CD4-positive, alpha-beta T cell treated with Interleukin-12 subunit alpha and Interleukin-12 subunit beta, for 1 hour (primary cell): Measurements from ENCODE around the gene TTLL8.
A peak's percentile ranks its signal among the peaks of the same experiment; 100 is the strongest.

ENCODE experiments used
- DNase-seq: peaks from one replicate; pipeline ENCODE4 v3.0.0-alpha.2; 2020

The TTLL8 gene

DNA sequence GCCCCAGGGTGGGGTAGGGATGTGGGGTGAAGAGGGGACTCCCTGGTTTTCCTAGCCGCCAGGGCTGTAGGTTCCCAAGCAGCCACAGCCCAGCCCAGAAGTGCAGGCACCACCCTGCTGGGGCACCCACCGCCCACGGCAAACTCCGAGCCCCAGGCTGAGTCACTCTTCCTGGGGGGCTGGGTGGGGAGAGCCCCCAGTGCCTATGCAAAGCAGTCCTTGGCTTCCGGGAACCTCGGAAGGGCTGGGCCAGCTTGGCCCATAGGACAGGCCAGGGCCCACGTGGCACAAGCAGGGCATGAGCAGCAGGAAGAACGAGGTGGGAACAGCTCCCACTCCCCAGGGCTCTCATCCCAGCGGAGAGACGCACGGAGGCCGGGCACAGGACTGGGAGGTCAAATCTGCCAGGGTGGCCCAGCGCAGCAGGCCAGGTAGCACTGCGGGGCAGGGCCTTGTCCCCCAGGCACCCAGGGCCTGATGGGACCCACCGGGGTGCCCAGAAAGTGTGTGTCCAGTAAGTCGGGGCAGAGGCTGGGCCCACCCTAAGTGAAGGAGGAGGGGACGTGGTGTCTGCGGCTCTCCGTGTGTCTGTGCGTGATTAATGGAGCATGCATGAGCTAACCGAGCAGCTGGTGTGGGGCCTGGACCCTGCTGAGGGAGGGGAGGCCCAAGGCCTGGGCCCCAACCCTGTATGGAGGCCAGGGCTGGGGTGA is 41.0 kb downstream of the TTLL8 start:
- peak; percentile 53 for DNase-seq

DNA sequence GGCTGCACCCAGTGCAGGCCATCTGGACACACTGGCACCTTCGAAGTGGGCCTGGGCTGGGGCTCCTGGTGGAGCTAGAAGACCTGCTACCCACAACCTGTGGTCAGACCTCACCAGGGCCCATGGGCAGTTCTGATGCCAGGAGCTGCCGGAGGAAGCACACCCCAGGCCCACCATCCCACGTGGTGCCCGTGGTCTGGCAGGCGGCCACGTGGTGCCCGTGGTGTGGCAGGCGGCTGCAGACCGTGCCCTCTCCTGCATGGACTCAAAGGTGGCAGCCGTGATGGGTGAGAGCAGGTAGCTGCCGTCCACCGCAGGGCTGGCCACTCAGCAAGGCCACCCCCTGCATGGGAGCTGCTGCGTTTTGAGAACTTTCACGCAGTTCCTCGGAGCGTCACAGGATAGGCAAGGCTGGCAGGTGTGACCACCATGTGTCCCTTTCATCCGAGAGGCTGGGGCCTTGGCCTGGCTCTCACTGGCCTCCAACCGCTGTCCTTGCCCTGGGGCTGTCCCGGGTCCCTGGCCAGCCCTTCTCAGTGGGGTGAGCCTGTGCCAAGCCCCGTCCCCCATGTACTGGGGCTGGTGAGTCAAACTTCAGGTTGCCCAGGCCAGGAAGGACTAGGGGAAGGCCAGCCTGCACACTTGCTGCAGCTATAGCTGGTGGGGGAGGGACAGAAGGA is 41.6 kb downstream of the TTLL8 start:
- no peak for DNase-seq

DNA sequence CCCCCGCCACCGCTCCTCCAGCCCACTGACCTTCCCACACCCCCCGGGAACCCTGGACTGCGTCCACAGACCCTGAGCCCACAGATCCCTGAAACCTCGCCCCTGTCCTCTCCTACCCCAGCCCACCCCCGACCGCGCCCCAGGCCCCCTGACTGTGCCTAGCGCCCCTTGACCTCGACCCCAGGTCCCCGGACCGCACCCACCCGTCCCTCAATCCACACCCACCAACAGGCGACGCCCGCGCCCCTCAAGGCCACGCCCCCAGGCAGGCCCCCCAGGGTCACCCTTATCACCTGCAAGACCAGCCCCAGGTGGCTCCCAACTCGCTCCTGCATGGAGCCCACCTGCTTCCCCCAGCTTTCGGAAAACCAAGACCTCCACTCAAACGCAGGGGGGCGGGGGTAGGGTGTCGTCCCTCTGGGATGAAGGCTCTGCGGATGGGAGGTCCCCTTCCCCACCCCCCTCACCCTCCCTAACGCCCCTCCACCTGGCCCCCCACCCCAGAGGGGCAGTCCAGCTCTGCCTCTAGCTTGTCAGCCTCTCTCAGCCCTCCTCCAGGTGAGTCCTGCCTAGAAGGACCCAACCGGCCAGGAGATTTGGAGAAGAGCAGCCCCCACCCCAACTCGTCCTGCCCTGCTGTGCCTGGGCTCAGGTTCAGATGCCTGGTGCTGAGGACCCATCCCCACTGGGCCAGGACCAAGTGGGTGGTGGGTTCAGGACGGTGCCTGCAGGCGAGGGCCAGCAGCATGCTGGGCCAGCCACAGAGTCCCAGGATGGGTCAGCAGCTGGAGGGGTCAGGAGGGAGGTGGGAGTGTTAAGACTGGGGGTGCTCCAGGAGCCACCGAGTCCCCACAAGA is 42.4 kb downstream of the TTLL8 start:
- DNase-seq, result no peak

DNA sequence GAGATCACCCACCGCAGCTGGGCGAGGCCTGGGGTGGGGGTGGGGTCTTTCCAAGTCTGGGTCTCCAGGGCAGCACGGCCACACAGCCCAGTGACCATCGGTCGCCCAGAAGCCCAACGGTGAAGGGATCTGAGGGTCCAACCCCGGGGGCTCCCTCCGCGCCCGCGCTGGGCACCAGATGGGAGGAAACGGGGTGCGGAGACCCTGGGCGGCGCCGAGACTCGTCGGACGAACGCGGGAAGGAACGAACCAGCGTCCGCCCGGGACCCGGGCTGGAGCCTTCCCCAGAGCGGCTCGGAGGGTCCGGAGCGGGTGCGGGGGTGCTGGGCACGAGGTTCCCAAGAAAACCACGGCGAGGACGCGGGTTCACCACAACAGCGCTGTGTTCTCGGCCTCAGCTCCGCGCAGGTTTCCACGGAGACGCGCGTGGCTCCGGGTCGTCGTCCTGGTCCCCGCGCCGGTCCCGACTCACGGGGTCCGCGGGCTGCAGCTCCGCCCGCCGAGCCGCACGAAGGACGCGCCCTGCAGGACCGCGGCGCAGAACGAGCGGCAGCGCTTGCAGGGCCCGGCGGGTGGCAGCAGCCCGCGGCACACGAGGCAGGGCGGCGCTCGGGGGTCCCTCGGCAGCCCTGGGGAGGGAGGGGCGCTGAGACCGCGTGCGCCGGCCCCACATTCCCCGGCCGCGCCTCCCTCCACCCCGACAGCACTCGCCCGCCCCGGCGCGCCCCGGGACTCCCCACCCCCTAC is 43.3 kb downstream of the TTLL8 start:
- DNase-seq, result peak; percentile 30

DNA sequence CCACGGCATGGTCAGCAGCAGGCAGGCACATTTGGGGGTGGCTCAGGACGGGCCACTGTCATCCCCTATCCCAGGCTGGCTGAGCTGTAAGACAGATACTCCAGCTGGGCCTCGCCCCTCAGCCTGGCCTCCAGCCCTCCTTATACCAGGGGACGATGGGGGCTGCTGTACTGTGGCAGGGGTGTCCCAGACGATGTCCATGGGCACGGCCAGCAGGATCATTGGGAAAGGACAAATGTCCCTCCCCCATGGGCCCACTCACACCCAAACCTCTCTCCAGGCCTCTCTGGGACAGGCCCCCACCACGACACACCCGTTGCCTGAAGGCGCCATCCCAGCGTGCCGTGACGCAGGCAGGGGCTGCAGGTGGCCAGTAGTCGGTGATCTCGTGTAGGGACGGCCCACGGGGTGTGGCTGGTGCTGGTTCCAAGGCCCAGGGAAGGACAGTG is 44.0 kb downstream of the TTLL8 start:
- no peak for DNase-seq

DNA sequence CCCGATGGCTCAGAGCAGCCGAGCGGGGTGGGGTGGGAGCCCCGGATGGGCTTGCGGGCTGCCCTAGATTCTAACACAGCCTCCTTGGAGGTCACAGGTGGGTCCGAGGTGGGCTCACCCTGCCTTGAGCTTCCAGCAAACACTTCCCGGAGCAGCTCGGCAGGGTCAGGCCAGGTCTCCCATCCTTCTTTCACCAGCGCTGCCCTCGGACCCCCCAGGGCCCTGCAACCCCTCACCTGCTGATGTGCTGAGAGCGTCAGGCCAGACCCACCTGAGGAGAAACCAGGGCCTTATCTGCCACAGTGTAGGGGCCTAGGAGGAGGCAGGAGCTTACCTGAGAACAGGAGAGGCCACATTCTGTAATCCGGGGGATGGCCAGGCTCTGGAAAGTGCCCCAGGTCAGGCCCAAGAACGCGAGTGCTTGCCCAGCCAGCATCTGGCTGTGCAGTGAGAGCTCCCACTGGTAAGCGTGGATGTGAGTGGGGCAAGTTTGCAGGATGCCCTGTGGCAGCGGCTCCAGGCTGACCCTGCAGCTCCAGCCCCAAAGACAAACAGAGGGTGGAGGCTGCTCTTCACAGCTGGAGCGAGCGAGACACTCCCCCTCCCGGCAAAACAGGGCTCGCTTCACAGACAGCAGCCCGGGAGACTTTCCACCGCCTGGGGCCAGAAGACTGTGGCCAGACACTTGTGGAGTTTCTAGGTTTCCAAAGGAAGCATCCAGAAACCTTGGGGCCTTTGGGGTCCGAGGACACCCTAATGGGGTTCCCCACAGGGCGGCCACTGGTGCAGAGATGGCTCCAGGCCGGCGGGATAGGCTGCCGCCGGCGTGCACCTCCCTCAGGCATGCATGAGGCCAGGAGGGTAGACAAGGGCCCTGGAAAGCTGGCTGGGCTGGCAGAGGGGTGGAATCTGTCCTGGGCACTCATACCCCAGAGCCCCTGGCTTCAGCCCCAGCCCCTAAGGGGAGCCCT is 45.6 kb downstream of the TTLL8 start, which contains the start of gene IL17REL:
IL17REL (minus strand) TSS at position 555 of the 971 bp plus-strand sequence; CDS start at position 436, 119 bp downstream.
- no peak for DNase-seq

DNA sequence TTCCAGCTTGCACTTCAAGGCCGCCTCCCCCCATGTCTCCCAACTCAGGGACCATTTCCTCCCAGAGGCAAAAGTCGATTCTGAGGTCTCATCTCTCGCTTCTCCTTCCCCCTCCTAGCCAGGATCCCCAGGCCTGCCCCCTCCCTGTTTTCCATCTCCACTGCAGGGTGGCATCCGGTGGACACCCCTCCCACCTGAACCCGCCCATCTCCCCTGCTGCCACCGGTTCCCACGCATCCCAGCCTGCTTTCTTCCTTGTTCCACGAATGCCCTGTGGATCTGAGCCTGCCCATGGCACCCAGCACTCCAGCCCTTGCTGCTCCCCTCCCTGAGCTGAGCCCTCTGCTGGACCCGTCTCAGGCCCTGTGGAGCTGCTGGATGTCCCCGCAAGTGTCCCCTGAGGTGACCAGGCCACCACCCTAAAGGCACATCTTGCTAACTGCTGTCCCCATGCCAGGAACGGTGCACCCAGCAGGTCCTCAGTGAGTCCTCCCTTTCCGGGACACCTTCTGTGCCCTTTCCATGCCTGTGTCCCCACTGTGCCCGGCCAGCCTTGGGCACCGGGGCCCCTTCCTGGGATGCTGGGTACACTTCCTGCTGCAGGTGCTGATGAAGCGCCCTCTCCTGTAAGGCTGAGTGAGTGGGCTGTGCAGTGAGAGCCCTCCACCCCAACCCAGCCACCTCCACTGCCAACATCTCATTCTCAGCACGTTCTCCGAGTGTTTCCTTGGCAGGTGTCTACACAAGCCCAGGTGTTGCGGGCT is 46.5 kb downstream of the TTLL8 start:
- DNase-seq, result no peak

DNA sequence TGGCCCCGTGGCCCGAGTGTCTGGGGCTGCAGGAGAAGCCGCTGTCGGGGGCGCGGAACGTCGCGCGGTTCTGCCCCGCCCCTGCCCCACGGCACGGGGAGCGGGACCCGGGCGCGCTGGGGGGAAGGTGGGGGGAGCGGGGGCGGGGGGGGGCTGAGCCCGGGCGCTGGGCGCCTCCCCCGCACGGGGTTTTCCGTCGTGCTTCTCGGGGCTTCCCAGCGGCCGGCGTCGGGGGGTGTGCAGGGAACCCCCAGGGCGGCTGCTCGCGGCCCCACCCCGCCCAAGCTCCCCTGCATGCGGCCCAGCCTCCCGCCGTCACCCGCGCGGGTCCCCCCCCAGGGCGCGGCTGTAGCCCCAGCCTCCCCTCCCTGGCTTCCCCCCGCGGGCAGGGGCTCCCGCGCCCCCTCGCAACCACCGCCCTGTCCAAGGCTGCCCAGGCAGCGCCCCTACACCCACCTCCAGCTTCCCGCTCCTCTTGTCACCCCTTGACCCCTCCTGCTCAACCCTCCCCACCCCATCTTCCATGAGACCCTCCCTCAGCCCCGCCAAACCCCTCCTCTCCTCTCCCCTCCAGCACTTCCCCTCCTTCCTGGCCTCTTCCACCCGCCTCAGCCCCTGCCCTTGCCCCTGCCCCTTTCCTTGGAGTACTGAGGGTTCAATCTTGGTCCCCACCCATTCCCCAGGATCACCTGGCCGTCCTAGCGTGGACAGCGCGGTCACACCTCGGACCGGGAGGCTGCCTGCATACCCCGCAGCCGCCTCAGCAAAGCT is 47.2 kb downstream of the TTLL8 start:
- peak; percentile 83 for DNase-seq

DNA sequence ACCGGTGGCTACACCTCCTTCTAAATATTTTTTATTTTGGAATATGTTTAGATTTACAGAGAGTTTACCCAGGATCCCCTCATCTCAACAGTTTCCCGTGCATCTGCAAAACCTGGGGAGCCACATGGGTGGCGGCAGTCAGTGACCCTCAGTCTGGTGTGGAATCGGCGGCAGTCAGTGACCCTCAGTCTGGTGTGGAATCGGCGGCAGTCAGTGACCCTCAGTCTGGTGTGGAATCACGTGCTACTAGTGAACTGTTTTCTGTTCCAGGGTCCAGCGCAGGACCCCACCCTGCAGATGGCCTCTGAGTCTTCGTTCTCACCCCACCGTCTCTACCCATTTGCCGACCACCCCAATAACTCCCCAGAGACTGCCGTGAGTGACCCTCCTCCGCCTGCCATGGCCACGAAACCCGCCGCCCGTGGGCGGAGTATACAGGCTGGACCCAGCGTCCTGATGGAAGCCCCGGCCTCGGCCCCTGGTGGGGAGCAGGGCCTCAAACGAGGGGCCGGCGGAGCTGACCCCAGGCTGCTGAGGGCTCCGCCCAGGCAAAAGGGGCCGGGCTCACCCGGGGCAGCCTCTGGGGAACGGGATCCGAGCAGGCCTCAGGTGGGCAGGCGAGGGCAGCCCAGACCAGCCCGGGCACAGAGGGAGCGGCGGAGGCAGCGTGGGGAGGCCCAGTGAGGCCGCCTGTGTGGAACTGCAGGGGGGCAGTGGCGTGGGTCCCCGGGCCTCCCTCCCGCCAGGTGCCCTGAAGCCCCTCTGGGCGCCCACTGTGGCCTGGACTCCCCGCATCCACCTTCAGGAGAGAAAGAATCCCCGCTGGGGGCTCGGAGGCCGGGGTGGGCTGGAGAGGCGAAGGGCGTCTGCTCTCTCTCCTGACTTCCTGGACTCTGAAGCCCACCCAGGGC is 48.1 kb downstream of the TTLL8 start:
- DNase-seq, result no peak

DNA sequence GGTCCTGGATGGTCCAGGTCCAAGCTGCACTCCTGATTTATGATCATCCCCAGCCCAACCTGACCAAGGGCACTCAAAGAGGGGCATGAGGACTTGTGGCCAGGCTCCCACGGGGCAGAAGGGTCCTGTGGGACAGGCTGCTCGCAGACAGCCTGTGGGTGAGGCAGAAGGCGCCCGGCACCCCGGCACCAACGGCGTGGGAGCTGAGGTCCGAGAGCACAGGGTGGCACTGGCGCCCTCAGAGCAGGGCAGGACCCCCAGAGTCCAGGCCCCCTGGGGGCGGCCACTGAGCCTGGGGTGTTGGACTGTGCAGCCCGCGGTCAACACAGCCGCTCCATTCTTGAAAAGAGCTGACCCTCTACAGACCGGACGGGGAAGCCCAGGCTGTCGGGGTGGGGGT is 48.8 kb downstream of the TTLL8 start:
- no peak for DNase-seq

DNA sequence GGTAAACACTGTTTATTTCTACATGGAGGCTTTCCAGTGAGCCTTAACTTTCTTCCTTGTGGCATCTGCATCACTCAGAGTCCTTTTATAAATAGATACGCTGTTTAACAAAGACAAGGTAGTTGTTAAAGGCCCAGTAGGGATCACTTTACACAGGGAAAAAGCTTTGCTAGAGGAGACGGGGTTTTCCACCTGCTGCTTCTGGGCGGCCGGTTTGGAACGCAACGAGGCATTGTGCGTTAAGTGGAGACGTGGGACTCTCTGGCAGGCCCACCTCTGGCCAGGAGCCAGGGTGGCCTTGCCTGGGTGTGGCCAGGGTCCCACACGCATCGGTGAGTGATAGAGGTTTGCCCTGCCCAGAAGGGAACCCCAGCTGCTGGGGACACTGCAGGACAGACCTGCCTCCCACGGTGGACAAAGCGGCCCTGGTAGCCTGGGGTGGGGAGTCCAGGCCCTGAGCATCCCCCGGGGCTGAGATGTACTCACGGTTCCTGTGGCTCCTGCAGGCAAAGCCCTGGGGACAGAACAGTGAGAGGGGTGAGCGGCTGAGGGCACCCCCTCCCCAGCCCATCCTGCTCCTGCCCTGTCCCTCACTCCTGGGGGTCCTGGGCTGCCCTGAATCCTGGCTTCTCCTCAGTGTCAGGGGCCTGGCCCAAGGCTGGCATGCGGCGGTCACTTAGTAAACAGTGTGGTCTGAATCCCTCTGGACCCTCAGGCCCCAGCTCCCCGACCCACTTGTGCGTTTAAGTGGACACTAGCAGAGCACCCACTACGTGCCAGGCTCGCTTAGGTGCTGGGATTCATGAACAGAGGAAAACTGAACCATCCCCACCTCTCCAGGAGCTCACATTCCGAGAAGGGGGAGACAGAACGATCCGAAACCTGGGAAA is 49.7 kb downstream of the TTLL8 start:
- no peak for DNase-seq

DNA sequence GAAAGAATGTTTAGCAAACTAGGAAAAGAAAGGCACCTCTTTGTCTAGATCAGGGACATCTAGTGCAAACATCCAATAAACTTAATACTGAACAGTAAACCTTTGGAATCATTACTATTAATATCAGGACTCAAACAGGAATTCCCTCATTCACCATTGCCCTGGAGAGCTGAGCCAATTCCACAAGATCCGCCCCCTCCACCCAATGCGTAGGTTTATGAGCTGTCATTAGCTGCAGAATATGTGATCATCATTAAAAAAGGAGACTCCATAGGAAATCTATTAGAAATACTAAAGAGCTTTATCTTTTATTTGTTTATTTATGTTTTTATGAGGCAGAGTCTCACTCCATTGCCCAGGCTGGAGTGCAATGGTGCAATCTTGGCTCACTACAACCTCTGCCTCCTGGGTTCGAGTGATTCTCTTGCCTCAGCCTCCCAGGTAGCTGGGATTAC is 51.0 kb downstream of the TTLL8 start:
- no peak for DNase-seq

DNA sequence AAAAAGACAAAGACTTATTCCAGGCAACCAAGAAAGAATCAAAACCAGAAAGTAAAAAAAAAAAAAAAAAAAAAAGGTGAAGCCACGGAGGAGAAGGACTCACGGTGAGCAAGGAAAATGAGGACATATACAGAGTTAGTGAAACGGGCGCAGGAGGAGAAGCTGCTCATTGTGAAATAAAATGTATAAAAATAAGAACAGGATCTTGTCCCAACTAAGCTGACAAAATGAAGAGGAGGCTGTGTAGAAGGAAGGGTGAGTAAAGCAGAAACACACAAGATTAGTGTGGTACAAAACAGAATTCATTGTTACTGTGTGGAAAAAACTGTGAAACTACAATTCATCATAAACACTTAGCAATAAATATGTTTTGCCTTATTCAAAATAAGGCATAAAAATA is 53.2 kb downstream of the TTLL8 start:
- no peak for DNase-seq

DNA sequence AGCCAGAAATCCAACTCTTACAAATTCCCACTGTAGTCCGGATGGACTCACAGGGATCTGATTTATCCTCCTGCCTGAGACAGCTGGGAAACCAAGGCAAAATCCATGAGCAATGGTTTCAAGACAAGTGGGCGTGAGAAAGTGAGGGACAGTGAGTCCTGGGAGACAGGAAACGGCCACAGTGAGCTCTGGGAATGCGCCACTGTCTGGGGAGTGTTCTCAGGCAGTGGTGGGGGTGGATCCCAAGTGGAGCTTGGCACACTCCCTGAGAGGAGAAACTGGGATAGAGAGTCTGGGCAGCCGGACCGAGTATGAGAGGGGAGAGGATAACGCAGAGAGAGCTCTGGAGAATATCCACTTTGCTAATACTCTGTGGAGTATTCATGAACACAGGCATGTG is 55.3 kb downstream of the TTLL8 start:
- DNase-seq, result no peak

DNA sequence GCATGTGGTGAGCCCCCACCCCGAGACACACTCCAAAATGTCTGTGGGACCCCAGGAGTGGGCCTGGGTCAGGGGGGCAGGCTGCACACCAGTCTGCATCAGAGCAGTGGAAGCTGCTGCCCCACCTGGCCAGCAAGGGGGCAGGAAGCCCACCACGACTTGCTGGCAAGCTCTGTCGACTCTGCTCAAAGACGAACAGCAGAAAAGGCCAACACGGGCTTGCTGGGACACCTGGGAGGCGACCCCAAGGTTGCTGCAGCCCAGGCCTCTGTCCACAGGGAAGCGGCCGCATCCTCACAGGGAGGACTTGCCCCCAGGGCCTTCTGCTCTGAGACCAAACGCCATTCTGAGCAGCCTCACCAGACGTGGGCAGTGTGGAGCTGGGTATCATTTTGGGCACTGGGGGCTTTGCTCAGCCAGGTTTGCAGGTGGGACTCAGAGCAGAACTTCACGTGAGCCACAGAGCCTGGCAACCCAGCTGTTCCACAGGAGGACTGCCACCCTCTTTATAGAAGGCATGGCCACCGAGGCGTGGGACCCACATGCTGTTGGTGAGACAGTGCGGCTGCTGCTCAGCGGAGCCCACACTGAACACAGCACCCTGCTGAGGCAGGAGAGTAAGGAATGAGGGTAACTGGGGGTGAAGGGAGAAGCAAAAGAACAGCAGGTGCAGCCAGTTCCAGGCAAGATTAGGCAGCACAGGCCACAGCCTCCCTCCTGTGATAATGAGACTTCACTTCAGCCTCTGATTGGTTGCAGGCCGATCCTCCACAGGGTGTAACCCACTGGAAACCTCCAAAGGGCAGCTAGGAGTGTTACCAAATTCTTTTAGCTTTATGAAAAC is 56.5 kb downstream of the TTLL8 start:
- DNase-seq, result no peak

DNA sequence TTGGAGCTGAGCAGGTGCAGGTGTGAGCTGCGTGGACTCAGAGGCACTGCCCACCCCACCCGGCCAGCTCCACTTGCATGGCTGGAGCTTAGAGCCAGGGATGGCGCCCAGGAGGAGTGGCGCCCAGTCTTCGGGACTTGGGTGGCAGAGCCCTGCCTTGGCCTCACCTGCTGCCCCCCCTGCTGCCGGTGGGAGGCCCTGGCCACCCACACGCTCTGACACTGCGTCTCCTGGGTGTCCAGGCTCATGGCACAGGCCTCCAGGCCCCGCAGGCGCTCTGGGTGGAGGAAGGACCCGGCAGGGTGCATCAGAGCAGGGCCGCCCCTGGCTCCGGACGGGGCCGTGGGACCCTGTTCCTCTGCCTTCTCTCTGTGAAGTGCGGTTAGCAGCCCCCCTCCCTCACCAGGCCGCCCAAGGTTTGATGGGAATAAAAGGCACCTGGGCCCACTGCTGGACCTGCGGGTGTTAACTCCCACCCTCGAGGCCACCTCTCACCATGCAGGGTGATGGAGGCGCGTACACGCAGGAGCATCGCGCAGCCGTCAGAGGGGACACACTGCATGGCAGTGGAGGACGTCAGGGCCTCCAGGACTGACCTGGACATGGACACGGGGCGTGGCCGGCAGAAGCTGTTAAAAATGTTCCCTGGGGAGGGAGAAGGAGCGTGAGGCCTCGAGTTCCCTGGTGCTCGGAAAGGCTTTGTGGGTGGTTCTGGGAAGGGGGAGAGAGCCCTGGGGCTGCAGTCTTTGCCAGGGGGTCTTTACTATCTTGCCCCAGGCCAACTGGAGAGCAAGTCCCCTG is 57.3 kb downstream of the TTLL8 start:
- no peak for DNase-seq
